ENCODE data around the gene NPL. TPM values are rescaled to one million over a fixed set of nuclear protein-coding genes. Genes with fewer than 3 reads are reported as not detected.

Gene NPL
- total and polyA plus RNA-seq, 9 of the 15 experiments (the other 6 are each of a cell fraction or from before 2014, with no cell fraction given): 9.9 to 22.3 (median 14.2) TPM

- TF ChIP-seq HSF4 (CRISPR knock-in tag; IDR thresholded peaks at IDR 0.05; ENCODE audit: borderline replicate concordance): no peak
- no peak for TF ChIP-seq ETV5 (CRISPR knock-in tag; IDR thresholded peaks at IDR 0.05; ENCODE audit: low read depth)
- TF ChIP-seq ZNF408 (CRISPR knock-in tag; IDR thresholded peaks at IDR 0.05; ENCODE audit: low read depth): no peak
- no peak for TF ChIP-seq PRMT5 (CRISPR knock-in tag; IDR thresholded peaks at IDR 0.05)
- TF ChIP-seq ZBTB2 (IDR thresholded peaks at IDR 0.05): peak; percentile 81
- TF ChIP-seq SMARCB1 (IDR thresholded peaks at IDR 0.05; ENCODE audit: insufficient read length, low read depth): peak; percentile 62
- no peak for TF ChIP-seq SAFB (IDR thresholded peaks at IDR 0.05; ENCODE audit: borderline replicate concordance, low read depth, low read length)
- no peak for TF ChIP-seq MCM3 (IDR thresholded peaks at IDR 0.05)
- TF ChIP-seq ZNF696 (CRISPR knock-in tag; conservative IDR thresholded peaks at IDR 0.05): no peak
- no peak for TF ChIP-seq TRIM25 (IDR thresholded peaks at IDR 0.05; ENCODE audit: borderline replicate concordance)
- peak in 1 of 2 experiments; percentile 66; a peak in 2 of 4 replicates for TF ChIP-seq FOXA3 (CRISPR knock-in tag; conservative IDR thresholded peaks at IDR 0.05 in 1 of 2, IDR thresholded peaks at IDR 0.05 in 1 of 2)
- TF ChIP-seq MEIS2 (IDR thresholded peaks at IDR 0.05; ENCODE audit: partially characterized antibody): peak; percentile 26
- no peak for TF ChIP-seq GTF2E2 (tag; IDR thresholded peaks at IDR 0.05)
- TF ChIP-seq NCOA4 (IDR thresholded peaks at IDR 0.05; ENCODE audit: partially characterized antibody): no peak
- TF ChIP-seq PCBP2 (IDR thresholded peaks at IDR 0.05; ENCODE audit: low read depth, low read length, poor library complexity, severe bottlenecking): no peak
- no peak for TF ChIP-seq NKRF (IDR thresholded peaks at IDR 0.05; ENCODE audit: borderline replicate concordance)
- peak; percentile 85; the same call in 1 of the 2 replicates for TF ChIP-seq ZZZ3 (IDR thresholded peaks at IDR 0.05)
- no peak for TF ChIP-seq ZNF146 (CRISPR knock-in tag; IDR thresholded peaks at IDR 0.05; ENCODE audit: unreplicated experiment)
- TF ChIP-seq FOXM1 (IDR thresholded peaks at IDR 0.05; ENCODE audit: low read depth): peak; percentile 97
- TF ChIP-seq FOXM1 (CRISPR knock-in tag; IDR thresholded peaks at IDR 0.05; ENCODE audit: low read depth): no peak
- no peak for TF ChIP-seq ZNF134 (CRISPR knock-in tag; conservative IDR thresholded peaks at IDR 0.05)
- no peak for TF ChIP-seq PCBP1 (IDR thresholded peaks at IDR 0.05; ENCODE audit: low read depth, low read length, poor library complexity, severe bottlenecking)
- TF ChIP-seq CBFA2T3 (IDR thresholded peaks at IDR 0.05): peak; percentile 99
Measured at GRCh38 chr1:182791281-182792179, 2.0 kb downstream of the NPL start (continued).

All from K562 (cell line).